Fibroblast of lung (primary cell): Measurements from ENCODE around the gene EPS15. TPM values are rescaled to one million over a fixed set of nuclear protein-coding genes. Genes with fewer than 3 reads are reported as not detected.

Experiments used
- DNase-seq, 2 donors: peaks; one replicate each; pipeline versions ENCODE4 v3.0.0 to v3.0.0-alpha.2; 2010; ENCODE audit warnings: low read depth in 2 of 2
- H2AFZ ChIP-seq: 2 replicates; pipeline ENCODE4 v1.5.1; 2012; ENCODE audit warnings: low read length, control low read depth, inconsistent platforms
- H3K27ac ChIP-seq: 2 replicates; pipeline ENCODE4 v1.5.1; 2011; ENCODE audit warnings: low read length, control low read depth; ENCODE audit not compliant: insufficient read depth
- H3K27me3 ChIP-seq: 2 replicates; pipeline ENCODE4 v1.5.1; 2011; ENCODE audit warnings: mild to moderate bottlenecking, low read length; ENCODE audit not compliant: control insufficient read depth, insufficient read depth
- H3K36me3 ChIP-seq: 2 replicates; pipeline ENCODE4 v1.5.1; 2011; ENCODE audit warnings: low read length; ENCODE audit not compliant: control insufficient read depth, insufficient read depth
- H3K4me1 ChIP-seq: 2 replicates; pipeline ENCODE4 v1.5.1; 2011; ENCODE audit warnings: low read length; ENCODE audit not compliant: control insufficient read depth, insufficient read depth; ENCODE audit errors: extremely low read depth
- H3K4me2 ChIP-seq: 2 replicates; pipeline ENCODE4 v1.5.1; 2011; ENCODE audit warnings: low read length, control low read depth; ENCODE audit not compliant: insufficient read depth; ENCODE audit errors: extremely low read depth
- H3K4me3 ChIP-seq, 4 experiments: fragments of 200-600 bp in 1 of 4; sonication (generic) in 1 of 4; replicated peaks in 1 of 4; 2 replicates each; pipeline ENCODE4 v1.5.1; 2011 to 2016; ENCODE audit warnings: low read length in 4 of 4, low read depth in 3 of 4, mild to moderate bottlenecking in 3 of 4, control low read depth in 2 of 4, inconsistent platforms in 1 of 4, mixed read lengths in 1 of 4; ENCODE audit not compliant: insufficient read depth in 1 of 4; ENCODE audit errors: control extremely low read depth in 1 of 4
- H3K79me2 ChIP-seq: 2 replicates; pipeline ENCODE4 v1.5.1; 2012; ENCODE audit warnings: mild to moderate bottlenecking, low read length, inconsistent platforms; ENCODE audit not compliant: control insufficient read depth, insufficient read depth
- H3K9ac ChIP-seq: 2 replicates; pipeline ENCODE4 v1.5.1; 2011; ENCODE audit warnings: mild to moderate bottlenecking, low read length, control low read depth; ENCODE audit not compliant: insufficient read depth
- H3K9me3 ChIP-seq: 2 replicates; pipeline ENCODE4 v1.5.1; 2012; ENCODE audit warnings: low read depth, low read length; ENCODE audit not compliant: control insufficient read depth, insufficient read depth
- H4K20me1 ChIP-seq: 2 replicates; pipeline ENCODE4 v1.5.1; 2011; ENCODE audit warnings: low read length; ENCODE audit not compliant: control insufficient read depth, insufficient read depth; ENCODE audit errors: extremely low read depth
- EZH2 ChIP-seq: IDR thresholded peaks from 2 replicates; pipeline ENCODE4 v1.5.1; 2012; ENCODE audit warnings: low read length, control low read depth, mild to moderate bottlenecking; ENCODE audit errors: missing control alignments
- polyA plus RNA-seq, 2 donors: library from polyadenylated mRNA; depleted of rRNA in 1 of 2; stranded (reverse) in 1 of 2; unstranded in 1 of 2; fragments of >200 nt; gene quantifications; 2 replicates each; pipeline ENCODE4 v1.2.1, GENCODE V29; 2011 to 2012; ENCODE audit warnings: missing spikeins in 1 of 2
- total RNA-seq: library from RNA; depleted of rRNA; stranded (reverse); fragments of >200 nt; gene quantifications from 2 replicates; pipeline ENCODE4 v1.2.1, GENCODE V29; 2014
- TF ChIP-seq, protein P1 (sequence below), 2 donors: IDR thresholded peaks in 1 of 2; conservative IDR thresholded peaks in 1 of 2; 1 replicate in 1 of 2; 2 replicates in 1 of 2; pipeline ENCODE4 v1.5.1; 2011 to 2012; ENCODE audit warnings: low read length in 2 of 2, control low read depth in 1 of 2, inconsistent platforms in 1 of 2, low read depth in 1 of 2, mild to moderate bottlenecking in 1 of 2

Gene EPS15
- total and polyA plus RNA-seq, 2 donors (not counting 1 experiment from before 2014, with no cell fraction given): 67.7 to 75.5 TPM

- Histone ChIP-seq H2AFZ (no peak overlapping the region), H3K27me3 (no peaks in the 10 kb centered on the region), H3K4me2 (no peak overlapping the region), H3K36me3 (no peaks in the 10 kb centered on the region), H3K4me3 (no peak overlapping the region), H3K4me1 (peaks cover 2% of the 10 kb centered on the region), H4K20me1 (no peaks in the 10 kb centered on the region), H3K27ac (no peak overlapping the region), H3K9me3 (no peaks in the 10 kb centered on the region), H3K79me2 (peaks cover 15% of the 10 kb centered on the region), H3K9ac (no peak overlapping the region)
- no peak for DNase-seq
- TF ChIP-seq, protein P1, sequence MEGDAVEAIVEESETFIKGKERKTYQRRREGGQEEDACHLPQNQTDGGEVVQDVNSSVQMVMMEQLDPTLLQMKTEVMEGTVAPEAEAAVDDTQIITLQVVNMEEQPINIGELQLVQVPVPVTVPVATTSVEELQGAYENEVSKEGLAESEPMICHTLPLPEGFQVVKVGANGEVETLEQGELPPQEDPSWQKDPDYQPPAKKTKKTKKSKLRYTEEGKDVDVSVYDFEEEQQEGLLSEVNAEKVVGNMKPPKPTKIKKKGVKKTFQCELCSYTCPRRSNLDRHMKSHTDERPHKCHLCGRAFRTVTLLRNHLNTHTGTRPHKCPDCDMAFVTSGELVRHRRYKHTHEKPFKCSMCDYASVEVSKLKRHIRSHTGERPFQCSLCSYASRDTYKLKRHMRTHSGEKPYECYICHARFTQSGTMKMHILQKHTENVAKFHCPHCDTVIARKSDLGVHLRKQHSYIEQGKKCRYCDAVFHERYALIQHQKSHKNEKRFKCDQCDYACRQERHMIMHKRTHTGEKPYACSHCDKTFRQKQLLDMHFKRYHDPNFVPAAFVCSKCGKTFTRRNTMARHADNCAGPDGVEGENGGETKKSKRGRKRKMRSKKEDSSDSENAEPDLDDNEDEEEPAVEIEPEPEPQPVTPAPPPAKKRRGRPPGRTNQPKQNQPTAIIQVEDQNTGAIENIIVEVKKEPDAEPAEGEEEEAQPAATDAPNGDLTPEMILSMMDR (conservative IDR thresholded peaks at IDR 0.05 in 1 of 2, IDR thresholded peaks at IDR 0.05 in 1 of 2; ENCODE audit: low read depth in 1 of 2, low read length in 2 of 2): no peak
- no peak for TF ChIP-seq EZH2
Observed at GRCh38 chr1:51489472-51489871, 29.6 kb downstream of the EPS15 start.

DNA sequence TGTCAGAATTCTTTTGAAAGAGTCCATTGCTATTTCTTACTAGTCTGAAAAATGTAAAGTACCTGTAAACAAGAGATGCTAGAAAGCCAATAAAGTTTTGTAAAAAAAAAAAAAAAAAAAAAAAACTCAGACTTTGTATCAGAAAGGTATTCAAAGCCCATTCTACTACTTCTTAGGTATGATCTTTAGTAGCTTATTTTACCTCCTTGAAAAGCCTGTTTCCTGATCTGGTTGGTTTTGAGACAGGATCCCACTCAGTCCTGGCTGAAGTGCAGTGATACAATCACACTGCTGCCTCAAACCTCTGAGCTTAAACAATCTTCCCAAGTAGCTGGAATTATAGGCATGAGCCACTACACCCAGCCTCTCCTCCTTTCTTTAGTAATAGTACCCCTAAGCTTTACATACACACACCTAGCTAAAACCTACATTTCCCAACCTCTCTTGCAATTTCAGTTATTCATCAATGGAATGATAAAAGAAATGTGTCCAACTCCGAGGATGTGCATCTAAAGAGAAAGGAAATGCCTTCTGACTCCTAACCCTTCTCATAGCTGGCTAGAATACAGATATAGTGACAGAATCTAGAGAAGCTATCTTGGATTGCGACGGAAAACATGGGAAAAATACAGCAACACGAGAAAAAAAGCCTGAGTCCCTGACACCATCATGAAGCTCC lies 30.6 kb downstream of the EPS15 start:
- peak in 1 of 2 donors; percentile 6 for DNase-seq
- Histone ChIP-seq H3K36me3 (no peaks in the 10 kb centered on the region), H4K20me1 (no peaks in the 10 kb centered on the region), H3K4me1 (peaks cover 2% of the 10 kb centered on the region), H3K27me3 (no peaks in the 10 kb centered on the region), H3K9me3 (no peaks in the 10 kb centered on the region), H2AFZ (no peak overlapping the region), H3K79me2 (peaks cover 16% of the 10 kb centered on the region), H3K9ac (no peak overlapping the region), H3K4me3 (no peak overlapping the region), H3K4me2 (peak overlapping the region; percentile 46), H3K27ac (no peak overlapping the region)
- no peak for TF ChIP-seq EZH2
- TF ChIP-seq, protein P1 (conservative IDR thresholded peaks at IDR 0.05 in 1 of 2, IDR thresholded peaks at IDR 0.05 in 1 of 2; ENCODE audit: low read depth in 1 of 2, low read length in 2 of 2): no peak

DNA sequence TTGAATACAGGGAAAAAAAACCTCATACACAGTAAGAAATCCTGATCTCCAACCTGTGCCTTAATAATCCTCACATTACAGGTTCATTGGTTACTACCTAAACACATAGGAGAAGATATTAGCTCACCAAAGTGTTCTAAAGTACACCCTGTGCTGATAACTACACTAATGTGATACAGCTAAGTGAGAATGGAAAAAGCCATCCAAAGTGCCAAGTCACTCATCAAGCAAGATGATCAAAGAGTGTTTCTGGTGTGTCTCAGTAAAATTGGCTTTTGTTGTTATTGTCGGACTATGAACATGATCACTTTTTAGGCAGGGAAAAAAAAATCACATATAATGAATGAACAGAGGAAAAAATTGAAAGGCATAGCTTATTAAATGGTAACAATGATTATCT lies 31.4 kb downstream of the EPS15 start:
- no peak for DNase-seq
- no peak for TF ChIP-seq EZH2
- TF ChIP-seq, protein P1 (conservative IDR thresholded peaks at IDR 0.05 in 1 of 2, IDR thresholded peaks at IDR 0.05 in 1 of 2; ENCODE audit: low read depth in 1 of 2, low read length in 2 of 2): no peak
- Histone ChIP-seq H4K20me1 (no peaks in the 10 kb centered on the region), H3K27me3 (no peaks in the 10 kb centered on the region), H3K36me3 (no peaks in the 10 kb centered on the region), H2AFZ (no peak overlapping the region), H3K9ac (no peak overlapping the region), H3K4me2 (no peak overlapping the region), H3K4me3 (no peak overlapping the region), H3K4me1 (peaks cover 7% of the 10 kb centered on the region), H3K27ac (no peak overlapping the region), H3K79me2 (peaks cover 16% of the 10 kb centered on the region), H3K9me3 (no peaks in the 10 kb centered on the region)
